ENCODE data around the gene ZFP92.
A peak's percentile ranks its signal among the peaks of the same experiment; 100 is the strongest.

ZFP92 gene

GRCh38 chrX:153408221-153408721 is 3.0 kb upstream of the ZFP92 start:
- Mint-ChIP-seq H3K27me3 (no peaks in the 10 kb centered on the region), H3K4me3 (no peak overlapping the region), H3K9me3 (no peaks in the 10 kb centered on the region), H3K27ac (no peak overlapping the region), H3K36me3 (ENCODE audit: insufficient read depth) (no peaks in the 10 kb centered on the region), H3K4me1 (ENCODE audit: low read depth in 2 of 2) (peaks cover 7 to 11% of the 10 kb centered on the region in 2 donors)
- DNase-seq (no peak), ATAC-seq (replicated peaks) (no peak)

- no peak for ATAC-seq (replicated peaks)
- Mint-ChIP-seq H3K27ac (no peak overlapping the region), H3K4me1 (ENCODE audit: low read depth in 2 of 2) (peaks cover 7 to 13% of the 10 kb centered on the region in 2 donors), H3K9me3 (no peaks in the 10 kb centered on the region), H3K27me3 (no peaks in the 10 kb centered on the region), H3K36me3 (ENCODE audit: insufficient read depth) (no peaks in the 10 kb centered on the region), H3K4me3 (no peak overlapping the region)
- no peak for DNase-seq
Measured at GRCh38 chrX:153408871-153409351, 2.4 kb upstream of the ZFP92 start.

GRCh38 chrX:153409414-153410101 is 1.7 kb upstream of the ZFP92 start:
- peaks cover 7 to 13% of the 10 kb centered on the region in 2 donors for H3K4me1 Mint-ChIP-seq (ENCODE audit: low read depth in 2 of 2)
- no peak overlapping the region for H3K4me3 Mint-ChIP-seq
- no peaks in the 10 kb centered on the region for H3K27me3 Mint-ChIP-seq
- H3K36me3 Mint-ChIP-seq (ENCODE audit: insufficient read depth), result no peaks in the 10 kb centered on the region
- no peak for ATAC-seq (replicated peaks)
- no peaks in the 10 kb centered on the region for H3K9me3 Mint-ChIP-seq
- no peak overlapping the region for H3K27ac Mint-ChIP-seq
- DNase-seq, result no peak

GRCh38 chrX:153410373-153410772 is 899 bp upstream of the ZFP92 start:
- H3K4me3 Mint-ChIP-seq, result no peak overlapping the region
- H3K27me3 Mint-ChIP-seq, result no peaks in the 10 kb centered on the region
- peaks cover 7 to 13% of the 10 kb centered on the region in 2 donors for H3K4me1 Mint-ChIP-seq (ENCODE audit: low read depth in 2 of 2)
- H3K9me3 Mint-ChIP-seq, result no peaks in the 10 kb centered on the region
- DNase-seq, result no peak
- H3K27ac Mint-ChIP-seq, result no peak overlapping the region
- no peak for ATAC-seq (replicated peaks)
- no peaks in the 10 kb centered on the region for H3K36me3 Mint-ChIP-seq (ENCODE audit: insufficient read depth)

GRCh38 chrX:153410888-153411254 is 401 bp upstream of the ZFP92 start:
- DNase-seq (no peak), ATAC-seq (replicated peaks) (no peak)
- H3K4me3 Mint-ChIP-seq, result peak overlapping the region; percentile 63 to 78
- H3K9me3 Mint-ChIP-seq, result no peaks in the 10 kb centered on the region
- peak overlapping the region in 1 of 2 donors; percentile 60 for H3K27ac Mint-ChIP-seq
- no peaks in the 10 kb centered on the region for H3K36me3 Mint-ChIP-seq (ENCODE audit: insufficient read depth)
- no peaks in the 10 kb centered on the region for H3K27me3 Mint-ChIP-seq
- H3K4me1 Mint-ChIP-seq (ENCODE audit: low read depth in 2 of 2), result peaks cover 7 to 13% of the 10 kb centered on the region in 2 donors

- Mint-ChIP-seq H3K27ac (peak overlapping the region; percentile 83 to 85), H3K4me1 (ENCODE audit: low read depth in 2 of 2) (peaks cover 7 to 13% of the 10 kb centered on the region in 2 donors)
Measured at GRCh38 chrX:153411988-153412574, 809 bp downstream of the ZFP92 start.

GRCh38 chrX:153412746-153413720 is 1.8 kb downstream of the ZFP92 start:
- DNase-seq, result no peak
- H3K4me3 Mint-ChIP-seq, result peak overlapping the region; percentile 63 to 78
- H3K27ac Mint-ChIP-seq, result no peak overlapping the region
- peaks cover 7 to 13% of the 10 kb centered on the region in 2 donors for H3K4me1 Mint-ChIP-seq (ENCODE audit: low read depth in 2 of 2)
- no peaks in the 10 kb centered on the region for H3K36me3 Mint-ChIP-seq (ENCODE audit: insufficient read depth)
- ATAC-seq (replicated peaks), result no peak
- H3K9me3 Mint-ChIP-seq, result no peaks in the 10 kb centered on the region
- H3K27me3 Mint-ChIP-seq, result no peaks in the 10 kb centered on the region

More at GRCh38 chrX:153411988-153412574, 809 bp downstream of the ZFP92 start:
- H3K4me3 Mint-ChIP-seq, result peak overlapping the region; percentile 63 to 78
- no peak for ATAC-seq (replicated peaks)
- no peak for DNase-seq
- no peaks in the 10 kb centered on the region for H3K27me3 Mint-ChIP-seq
- no peaks in the 10 kb centered on the region for H3K9me3 Mint-ChIP-seq
- H3K36me3 Mint-ChIP-seq (ENCODE audit: insufficient read depth), result no peaks in the 10 kb centered on the region

GRCh38 chrX:153413731-153414130 is 2.5 kb downstream of the ZFP92 start:
- Mint-ChIP-seq H3K27ac (no peak overlapping the region), H3K4me1 (ENCODE audit: low read depth in 2 of 2) (peaks cover 7 to 15% of the 10 kb centered on the region in 2 donors), H3K27me3 (no peaks in the 10 kb centered on the region), H3K4me3 (no peak overlapping the region), H3K9me3 (no peaks in the 10 kb centered on the region), H3K36me3 (ENCODE audit: insufficient read depth) (no peaks in the 10 kb centered on the region)
- DNase-seq, result no peak
- ATAC-seq (replicated peaks), result no peak

GRCh38 chrX:153414856-153415510 is 3.7 kb downstream of the ZFP92 start:
- no peaks in the 10 kb centered on the region for H3K27me3 Mint-ChIP-seq
- ATAC-seq (replicated peaks), result no peak
- no peak overlapping the region for H3K4me3 Mint-ChIP-seq
- DNase-seq, result no peak
- no peak overlapping the region for H3K27ac Mint-ChIP-seq
- no peaks in the 10 kb centered on the region for H3K36me3 Mint-ChIP-seq (ENCODE audit: insufficient read depth)
- no peaks in the 10 kb centered on the region for H3K9me3 Mint-ChIP-seq
- H3K4me1 Mint-ChIP-seq (ENCODE audit: low read depth in 2 of 2), result peaks cover 7 to 15% of the 10 kb centered on the region in 2 donors

- no peaks in the 10 kb centered on the region for H3K9me3 Mint-ChIP-seq
- H3K4me3 Mint-ChIP-seq, result no peak overlapping the region
- no peaks in the 10 kb centered on the region for H3K36me3 Mint-ChIP-seq (ENCODE audit: insufficient read depth)
- H3K27me3 Mint-ChIP-seq, result no peaks in the 10 kb centered on the region
- H3K27ac Mint-ChIP-seq, result no peak overlapping the region
- H3K4me1 Mint-ChIP-seq (ENCODE audit: low read depth in 2 of 2), result peaks cover 2 to 11% of the 10 kb centered on the region in 2 donors
- no peak for ATAC-seq (replicated peaks)
- no peak for DNase-seq
Measured at GRCh38 chrX:153416781-153417450, 5.6 kb downstream of the ZFP92 start.

- H3K9me3 Mint-ChIP-seq, result no peaks in the 10 kb centered on the region
- H3K4me1 Mint-ChIP-seq (ENCODE audit: low read depth in 2 of 2), result peaks cover 0 to 4% of the 10 kb centered on the region in 2 donors
- H3K27me3 Mint-ChIP-seq, result no peaks in the 10 kb centered on the region
- no peaks in the 10 kb centered on the region for H3K36me3 Mint-ChIP-seq (ENCODE audit: insufficient read depth)
- H3K4me3 Mint-ChIP-seq, result no peak overlapping the region
- ATAC-seq (replicated peaks) (no peak), DNase-seq (no peak)
- H3K27ac Mint-ChIP-seq, result no peak overlapping the region
Measured at GRCh38 chrX:153417637-153418036, 6.4 kb downstream of the ZFP92 start.

GRCh38 chrX:153420851-153421599 is 9.8 kb downstream of the ZFP92 start:
- Mint-ChIP-seq H3K36me3 (ENCODE audit: insufficient read depth) (no peaks in the 10 kb centered on the region), H3K4me1 (ENCODE audit: low read depth in 2 of 2) (peaks cover 0 to 2% of the 10 kb centered on the region in 2 donors), H3K27me3 (no peaks in the 10 kb centered on the region), H3K27ac (no peak overlapping the region), H3K4me3 (no peak overlapping the region), H3K9me3 (no peaks in the 10 kb centered on the region)
- DNase-seq, result no peak
- no peak for ATAC-seq (replicated peaks)

All from effector memory CD8-positive, alpha-beta T cell (primary cell).